A549 (cell line): ENCODE results near the gene CEL. TPM values are rescaled to one million over a fixed set of nuclear protein-coding genes. Genes with fewer than 3 reads are reported as not detected.

Source experiments
- ATAC-seq, 2 experiments: fragments of 200-7000 bp in 1 of 2; fragments of >200 bp in 1 of 2; cut with Nextera tagmentation in 1 of 2; cut with Tn5 transposase in 1 of 2; 3 replicates each; pipeline versions ENCODE4 v1.8.0 to v1.9.1; 2018 to 2020; ENCODE audit warnings: mild to moderate bottlenecking in 1 of 2, moderate library complexity in 1 of 2
- CTCF ChIA-PET: fragments of 300-600 bp; sonication (Branson Sonifier 250); formaldehyde crosslinking; extraction: SDS; loops from one replicate; lab custom pipeline; 2021; ENCODE audit warnings: antibody characterized with exemption, inconsistent platforms; lab: Yijun Ruan, JAX
- POLR2A ChIA-PET: fragments of 350-600 bp; formaldehyde crosslinking; extraction: SDS; loops from one replicate; lab custom pipeline; 2021; ENCODE audit warnings: antibody characterized with exemption, inconsistent platforms; lab: Yijun Ruan, JAX
- DNase-seq, 2 experiments: peaks; one replicate each; pipeline versions ENCODE4 v3.0.0 to v3.0.0-alpha.2; 2011 to 2016; ENCODE audit warnings: low read depth in 1 of 2, low spot score in 1 of 2
- FAIRE-seq: peaks from 2 replicates; lab custom pipeline; 2011; peaks lifted over from hg19 to GRCh38; lab: Jason Lieb, UNC
- H3K27ac ChIP-seq, 2 experiments: fragments of >200 bp; sonication (Bioruptor Twin); formaldehyde crosslinking; 3 replicates each; pipeline ENCODE4 v1.5.1; 2016 to 2017
- H3K4me1 ChIP-seq: fragments of >200 bp; sonication (Bioruptor Twin); formaldehyde crosslinking; 3 replicates; pipeline ENCODE4 v1.6.1; 2016
- H3K4me2 ChIP-seq: fragments of >200 bp; sonication (Bioruptor Twin); formaldehyde crosslinking; 3 replicates; pipeline ENCODE4 v1.6.1; 2016
- H3K4me3 ChIP-seq: fragments of >200 bp; sonication (Bioruptor Twin); formaldehyde crosslinking; 3 replicates; pipeline ENCODE4 v1.5.1; 2016
- H3K9me3 ChIP-seq: fragments of >200 bp; sonication (Bioruptor Twin); formaldehyde crosslinking; 3 replicates; pipeline ENCODE4 v1.6.1; 2016
- CBX2 ChIP-seq: fragments of 200-600 bp; sonication (generic); IDR thresholded peaks from 2 replicates; pipeline ENCODE4 v1.6.1; 2016; ENCODE audit warnings: low read depth, mild to moderate bottlenecking, borderline replicate concordance
- CBX8 ChIP-seq: fragments of 200-600 bp; sonication (generic); IDR thresholded peaks from 2 replicates; pipeline ENCODE4 v1.6.1; 2016
- CHD2 ChIP-seq: fragments of 150-350 bp; IDR thresholded peaks from 2 replicates; pipeline ENCODE4 v1.6.1; 2014; ENCODE audit warnings: low read length; ENCODE audit not compliant: partially characterized antibody
- CHD4 ChIP-seq: fragments of 200-600 bp; sonication (generic); IDR thresholded peaks from 2 replicates; pipeline ENCODE4 v1.6.1; 2016; ENCODE audit warnings: antibody characterized with exemption, mild to moderate bottlenecking, borderline replicate concordance
- EP300 ChIP-seq, 2 experiments: fragments of >200 bp; sonication (Bioruptor Twin); formaldehyde crosslinking; IDR thresholded peaks; 2 replicates in 1 of 2; 3 replicates in 1 of 2; pipeline ENCODE4 v1.6.1; 2016 to 2017
- FOXS1 ChIP-seq: fragments of 250-450 bp; sonication (Bioruptor Pico); IDR thresholded peaks from 2 replicates; pipeline ENCODE4 v1.5.0; 2020; ENCODE audit warnings: mild to moderate bottlenecking, moderate library complexity
- GATA3 ChIP-seq: IDR thresholded peaks from 2 replicates; pipeline ENCODE4 v1.6.1; 2012; ENCODE audit warnings: borderline replicate concordance
- HDAC2 ChIP-seq: fragments of 200-600 bp; sonication (generic); IDR thresholded peaks from 2 replicates; pipeline ENCODE4 v1.6.1; 2016
- HOXB13 ChIP-seq: fragments of 250-450 bp; sonication (Bioruptor Pico); IDR thresholded peaks from 2 replicates; pipeline ENCODE4 v1.5.0; 2020; ENCODE audit warnings: low read depth, mild to moderate bottlenecking, moderate library complexity
- HOXB5 ChIP-seq: fragments of 250-450 bp; sonication (Bioruptor Pico); IDR thresholded peaks from 2 replicates; pipeline ENCODE4 v1.5.0; 2020; ENCODE audit warnings: mild to moderate bottlenecking, moderate library complexity
- JUNB ChIP-seq: fragments of >200 bp; sonication (Bioruptor Twin); formaldehyde crosslinking; IDR thresholded peaks from 2 replicates; pipeline ENCODE4 v1.6.1; 2016
- KDM1A ChIP-seq: fragments of 200-600 bp; sonication (generic); IDR thresholded peaks from 2 replicates; pipeline ENCODE4 v1.6.1; 2016; ENCODE audit warnings: low read depth, mild to moderate bottlenecking
- KDM5A ChIP-seq: fragments of 200-600 bp; sonication (generic); IDR thresholded peaks from 2 replicates; pipeline ENCODE4 v1.6.1; 2016; ENCODE audit warnings: antibody characterized with exemption, mild to moderate bottlenecking
- MAFK ChIP-seq: fragments of 450-650 bp; IDR thresholded peaks from 2 replicates; pipeline ENCODE4 v1.6.1; 2014; ENCODE audit not compliant: partially characterized antibody
- MAZ ChIP-seq: fragments of 150-350 bp; IDR thresholded peaks from 2 replicates; pipeline ENCODE4 v1.6.1; 2014; ENCODE audit warnings: antibody characterized with exemption, low read depth, low read length, borderline replicate concordance
- MYC ChIP-seq: IDR thresholded peaks from 2 replicates; pipeline ENCODE4 v1.6.1; 2012; ENCODE audit warnings: mild to moderate bottlenecking, inconsistent platforms, low read length, improper control_type of control experiment, borderline replicate concordance
- NR3C1 ChIP-seq: fragments of >200 bp; sonication (Bioruptor Twin); formaldehyde crosslinking; IDR thresholded peaks from 3 replicates; pipeline ENCODE4 v1.6.1; 2017
- RAD21 ChIP-seq, 2 experiments: fragments of >200 bp in 1 of 2; sonication (Bioruptor Twin) in 1 of 2; formaldehyde crosslinking in 1 of 2; IDR thresholded peaks in 1 of 2; conservative IDR thresholded peaks in 1 of 2; 2 replicates in 1 of 2; 3 replicates in 1 of 2; pipeline ENCODE4 v1.6.1; 2012 to 2018; ENCODE audit warnings: inconsistent platforms in 1 of 2
- RFX5 ChIP-seq: fragments of 450-650 bp; IDR thresholded peaks from 2 replicates; pipeline ENCODE4 v1.7.1; 2014; ENCODE audit warnings: antibody characterized with exemption, mild to moderate bottlenecking, moderate library complexity
- SMC3 ChIP-seq: fragments of >200 bp; sonication (Bioruptor Twin); formaldehyde crosslinking; IDR thresholded peaks from 3 replicates; pipeline ENCODE4 v1.6.1; 2018; ENCODE audit warnings: inconsistent platforms
- SREBF2 ChIP-seq: fragments of 450-650 bp; IDR thresholded peaks from 2 replicates; pipeline ENCODE4 v1.6.1; 2014; ENCODE audit warnings: mild to moderate bottlenecking, moderate library complexity
- TFCP2L1 ChIP-seq: fragments of 250-450 bp; sonication (Bioruptor Pico); IDR thresholded peaks from 2 replicates; pipeline ENCODE4 v1.5.0; 2021; ENCODE audit warnings: mild to moderate bottlenecking
- TP53 ChIP-seq: fragments of 250-450 bp; sonication (Bioruptor Pico); IDR thresholded peaks from 2 replicates; pipeline ENCODE4 v1.5.0; 2021; ENCODE audit warnings: mild to moderate bottlenecking, moderate library complexity
- ZFP36 ChIP-seq: fragments of 450-650 bp; IDR thresholded peaks from 2 replicates; pipeline ENCODE4 v1.6.1; 2014; ENCODE audit warnings: borderline replicate concordance; ENCODE audit not compliant: partially characterized antibody
- ZNF302 ChIP-seq: fragments of 250-450 bp; sonication (Bioruptor Pico); IDR thresholded peaks from 2 replicates; pipeline ENCODE4 v1.9.0; 2021; ENCODE audit warnings: inconsistent platforms, mild to moderate bottlenecking, moderate library complexity
- WGBS: methylation state at CpG from one replicate; pipeline ENCODE4 v1.1.6; 2017; ENCODE audit errors: missing lambda C conversion rate; 5-methylcytosine and 5-hydroxymethylcytosine counted together
- polyA plus RNA-seq, 4 experiments: library from polyadenylated mRNA; depleted of rRNA in 3 of 4; stranded (reverse); fragments of >200 nt; fragmentation: RNase III in 1 of 4; extraction: RNeasy Plus Mini Kit Qiagen cat#74134 plus additional on column Dnase treatment in 1 of 4; gene quantifications; 2 replicates in 3 of 4; 3 replicates in 1 of 4; pipeline ENCODE4 v1.2.3, GENCODE V29; 2011 to 2017
- TF ChIP-seq, protein P1 (sequence below): IDR thresholded peaks from 2 replicates; pipeline ENCODE4 v1.6.1; 2012
- TF ChIP-seq, protein P2 (sequence below): fragments of >200 bp; sonication (Bioruptor Twin); formaldehyde crosslinking; IDR thresholded peaks from 3 replicates; pipeline ENCODE4 v1.6.1; 2016
- TF ChIP-seq, protein P3 (sequence below): IDR thresholded peaks from 2 replicates; pipeline ENCODE4 v1.6.1; 2012
- TF ChIP-seq, protein P4 (sequence below): fragments of 200-600 bp; sonication (generic); IDR thresholded peaks from 2 replicates; pipeline ENCODE4 v1.6.1; 2016; ENCODE audit warnings: antibody characterized with exemption, mild to moderate bottlenecking, moderate library complexity

The CEL gene
- polyA plus RNA-seq, 2 of the 4 experiments (the other 2 are of a cell fraction): 0.23 to 0.68 TPM

DNA sequence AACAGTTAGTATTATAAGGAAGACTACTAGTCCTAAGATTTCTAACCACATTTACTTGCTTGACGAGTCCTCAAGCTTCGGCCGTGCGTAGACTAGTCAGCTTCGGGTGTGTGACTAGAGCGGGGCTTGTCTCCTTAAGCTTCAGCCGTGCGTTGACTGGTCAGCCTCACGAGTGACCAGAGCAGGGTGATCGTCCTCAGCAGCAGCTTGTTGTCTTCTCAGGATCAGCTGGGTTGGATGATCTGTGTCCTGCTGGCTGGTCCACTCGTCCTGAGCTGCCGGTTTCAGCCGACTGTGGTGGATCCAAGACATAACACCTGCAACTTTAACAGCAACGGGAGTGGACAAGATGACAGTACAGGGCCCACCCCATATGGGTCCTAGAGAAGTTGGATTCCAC, 16.7 kb downstream of the CEL start:
- TF ChIP-seq KDM1A (no peak), MYC (no peak), SMC3 (no peak), CHD4 (no peak), TP53 (CRISPR knock-in tag) (no peak), TFCP2L1 (CRISPR knock-in tag) (no peak), CBX8 (no peak), RFX5 (no peak), NR3C1 (no peak), MAZ (no peak), FOXS1 (CRISPR knock-in tag) (no peak), HOXB13 (no peak), MAFK (no peak), CHD2 (no peak), SREBF2 (no peak), HOXB5 (CRISPR knock-in tag) (no peak), EP300 (IDR thresholded peaks at IDR 0.05) (no peak)
- TF ChIP-seq, protein P1, sequence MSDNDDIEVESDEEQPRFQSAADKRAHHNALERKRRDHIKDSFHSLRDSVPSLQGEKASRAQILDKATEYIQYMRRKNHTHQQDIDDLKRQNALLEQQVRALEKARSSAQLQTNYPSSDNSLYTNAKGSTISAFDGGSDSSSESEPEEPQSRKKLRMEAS: no peak
- TF ChIP-seq, protein P2, sequence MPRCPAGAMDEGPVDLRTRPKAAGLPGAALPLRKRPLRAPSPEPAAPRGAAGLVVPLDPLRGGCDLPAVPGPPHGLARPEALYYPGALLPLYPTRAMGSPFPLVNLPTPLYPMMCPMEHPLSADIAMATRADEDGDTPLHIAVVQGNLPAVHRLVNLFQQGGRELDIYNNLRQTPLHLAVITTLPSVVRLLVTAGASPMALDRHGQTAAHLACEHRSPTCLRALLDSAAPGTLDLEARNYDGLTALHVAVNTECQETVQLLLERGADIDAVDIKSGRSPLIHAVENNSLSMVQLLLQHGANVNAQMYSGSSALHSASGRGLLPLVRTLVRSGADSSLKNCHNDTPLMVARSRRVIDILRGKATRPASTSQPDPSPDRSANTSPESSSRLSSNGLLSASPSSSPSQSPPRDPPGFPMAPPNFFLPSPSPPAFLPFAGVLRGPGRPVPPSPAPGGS: no peak
- TF ChIP-seq, protein P3, sequence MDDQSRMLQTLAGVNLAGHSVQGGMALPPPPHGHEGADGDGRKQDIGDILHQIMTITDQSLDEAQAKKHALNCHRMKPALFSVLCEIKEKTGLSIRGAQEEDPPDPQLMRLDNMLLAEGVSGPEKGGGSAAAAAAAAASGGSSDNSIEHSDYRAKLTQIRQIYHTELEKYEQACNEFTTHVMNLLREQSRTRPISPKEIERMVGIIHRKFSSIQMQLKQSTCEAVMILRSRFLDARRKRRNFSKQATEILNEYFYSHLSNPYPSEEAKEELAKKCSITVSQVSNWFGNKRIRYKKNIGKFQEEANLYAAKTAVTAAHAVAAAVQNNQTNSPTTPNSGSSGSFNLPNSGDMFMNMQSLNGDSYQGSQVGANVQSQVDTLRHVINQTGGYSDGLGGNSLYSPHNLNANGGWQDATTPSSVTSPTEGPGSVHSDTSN: no peak
- no peaks in the 10 kb centered on the region for H3K4me1 ChIP-seq

DNA sequence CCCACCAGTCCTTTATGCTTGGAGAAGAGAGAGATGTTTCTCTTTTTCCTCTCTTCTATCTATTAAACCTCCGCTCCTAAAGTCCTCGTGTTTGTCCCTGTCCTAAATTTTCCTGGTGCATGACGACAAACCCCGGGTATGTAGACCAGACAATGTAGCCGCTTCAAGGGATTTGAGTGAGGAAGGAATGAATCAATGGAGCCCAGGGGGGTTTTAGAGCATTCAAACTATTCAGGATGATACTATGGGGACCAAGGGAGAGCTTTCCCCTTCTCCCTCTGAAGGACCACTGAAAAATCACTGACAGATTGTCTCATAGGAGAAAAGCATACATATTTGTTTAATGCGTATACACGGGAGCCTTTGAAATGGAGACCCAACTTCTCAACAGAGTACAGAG, 18.4 kb downstream of the CEL start:
- POLR2A ChIA-PET: no interaction called here
- ATAC-seq (no peak), FAIRE-seq (no peak), DNase-seq (no peak)
- Histone ChIP-seq H3K4me2 (no peak overlapping the region), H3K4me3 (no peak overlapping the region), H3K27ac (no peak overlapping the region), H3K4me1 (no peaks in the 10 kb centered on the region), H3K9me3 (no peaks in the 10 kb centered on the region)
- TF ChIP-seq ZNF302 (no peak), KDM5A (no peak), GATA3 (no peak), JUNB (no peak), RAD21 (conservative IDR thresholded peaks at IDR 0.05 in 1 of 2, IDR thresholded peaks at IDR 0.05 in 1 of 2) (no peak), ZFP36 (no peak), HDAC2 (no peak), HOXB5 (CRISPR knock-in tag) (no peak), CBX2 (no peak), SREBF2 (no peak), FOXS1 (CRISPR knock-in tag) (no peak)
- TF ChIP-seq, protein P4, sequence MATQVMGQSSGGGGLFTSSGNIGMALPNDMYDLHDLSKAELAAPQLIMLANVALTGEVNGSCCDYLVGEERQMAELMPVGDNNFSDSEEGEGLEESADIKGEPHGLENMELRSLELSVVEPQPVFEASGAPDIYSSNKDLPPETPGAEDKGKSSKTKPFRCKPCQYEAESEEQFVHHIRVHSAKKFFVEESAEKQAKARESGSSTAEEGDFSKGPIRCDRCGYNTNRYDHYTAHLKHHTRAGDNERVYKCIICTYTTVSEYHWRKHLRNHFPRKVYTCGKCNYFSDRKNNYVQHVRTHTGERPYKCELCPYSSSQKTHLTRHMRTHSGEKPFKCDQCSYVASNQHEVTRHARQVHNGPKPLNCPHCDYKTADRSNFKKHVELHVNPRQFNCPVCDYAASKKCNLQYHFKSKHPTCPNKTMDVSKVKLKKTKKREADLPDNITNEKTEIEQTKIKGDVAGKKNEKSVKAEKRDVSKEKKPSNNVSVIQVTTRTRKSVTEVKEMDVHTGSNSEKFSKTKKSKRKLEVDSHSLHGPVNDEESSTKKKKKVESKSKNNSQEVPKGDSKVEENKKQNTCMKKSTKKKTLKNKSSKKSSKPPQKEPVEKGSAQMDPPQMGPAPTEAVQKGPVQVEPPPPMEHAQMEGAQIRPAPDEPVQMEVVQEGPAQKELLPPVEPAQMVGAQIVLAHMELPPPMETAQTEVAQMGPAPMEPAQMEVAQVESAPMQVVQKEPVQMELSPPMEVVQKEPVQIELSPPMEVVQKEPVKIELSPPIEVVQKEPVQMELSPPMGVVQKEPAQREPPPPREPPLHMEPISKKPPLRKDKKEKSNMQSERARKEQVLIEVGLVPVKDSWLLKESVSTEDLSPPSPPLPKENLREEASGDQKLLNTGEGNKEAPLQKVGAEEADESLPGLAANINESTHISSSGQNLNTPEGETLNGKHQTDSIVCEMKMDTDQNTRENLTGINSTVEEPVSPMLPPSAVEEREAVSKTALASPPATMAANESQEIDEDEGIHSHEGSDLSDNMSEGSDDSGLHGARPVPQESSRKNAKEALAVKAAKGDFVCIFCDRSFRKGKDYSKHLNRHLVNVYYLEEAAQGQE: no peak
- TF ChIP-seq, protein P2: no peak
- TF ChIP-seq, protein P3: no peak
- CTCF ChIA-PET: interaction anchor here (1.2 to 3.8 kb wide), 5 partner anchors 14 to 100 kb away, joined by 3 to 15 read pairs (median 4); no protein-coding TSS in a partner anchor
- 76% methylated on average over 7 of the region's 7 CpGs for WGBS

More for the DNA sequence above, 16.7 kb downstream of the CEL start:
- Histone ChIP-seq H3K4me2 (no peak overlapping the region), H3K9me3 (no peaks in the 10 kb centered on the region), H3K27ac (no peak overlapping the region), H3K4me3 (no peak overlapping the region)
- 69% methylated on average over 14 of the region's 14 CpGs for WGBS
- no peak for ATAC-seq
- ChIA-PET POLR2A (no interaction called here), CTCF (interaction anchor here (0.6 to 8.0 kb wide), 5 partner anchors 24 to 352 kb away, joined by 3 to 45 read pairs (median 7); no protein-coding TSS in a partner anchor)
- no peak for DNase-seq
- no peak for FAIRE-seq
